Cortex of kidney (tissue), 1 donor: Measurements from ENCODE around the gene CCND2.
A peak's percentile ranks its signal among the peaks of the same experiment; 100 is the strongest.

ENCODE experiments used
- DNase-seq: peaks from one replicate; lab custom pipeline; 2025; lab: John Stamatoyannopoulos, UW

CCND2 gene

DNA sequence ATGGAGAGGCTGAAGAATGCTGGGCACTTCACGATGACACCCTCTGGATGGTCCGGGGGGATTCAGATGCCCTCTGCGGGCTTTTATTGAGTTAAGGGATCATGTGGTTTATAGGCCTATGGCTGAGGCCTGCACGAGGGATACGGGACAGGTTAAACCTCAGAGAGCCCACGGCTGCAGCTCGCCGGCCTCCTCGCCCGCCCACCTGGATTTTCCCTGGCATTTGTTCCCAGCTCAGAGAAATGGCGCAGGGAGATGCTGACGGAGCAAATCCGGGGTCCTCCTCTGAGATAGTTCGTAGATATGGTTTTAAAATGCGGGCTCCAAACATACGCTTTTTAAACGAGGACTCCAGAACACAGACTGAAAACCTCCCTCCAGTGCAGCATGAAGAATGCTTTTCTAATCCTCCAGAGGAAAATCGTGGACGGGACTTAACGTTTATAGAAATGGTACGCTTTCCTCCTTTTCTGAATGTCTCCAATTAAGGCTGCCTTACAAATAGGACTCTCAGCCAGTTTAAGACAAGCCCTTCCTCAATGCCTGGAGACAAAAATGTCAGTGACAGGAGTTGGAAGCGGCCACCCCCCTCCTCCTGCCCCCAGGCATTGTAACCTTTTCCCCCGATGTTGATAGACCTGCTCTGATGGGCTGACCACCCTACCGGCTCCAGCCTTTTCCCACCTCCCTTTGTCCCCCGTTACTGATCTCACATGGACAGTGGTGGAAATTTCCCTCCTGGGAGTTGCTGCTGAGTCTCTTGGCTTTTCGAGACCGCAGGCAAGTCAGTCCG lies 16.6 kb downstream of the CCND2 start:
- DNase-seq: no peak

DNA sequence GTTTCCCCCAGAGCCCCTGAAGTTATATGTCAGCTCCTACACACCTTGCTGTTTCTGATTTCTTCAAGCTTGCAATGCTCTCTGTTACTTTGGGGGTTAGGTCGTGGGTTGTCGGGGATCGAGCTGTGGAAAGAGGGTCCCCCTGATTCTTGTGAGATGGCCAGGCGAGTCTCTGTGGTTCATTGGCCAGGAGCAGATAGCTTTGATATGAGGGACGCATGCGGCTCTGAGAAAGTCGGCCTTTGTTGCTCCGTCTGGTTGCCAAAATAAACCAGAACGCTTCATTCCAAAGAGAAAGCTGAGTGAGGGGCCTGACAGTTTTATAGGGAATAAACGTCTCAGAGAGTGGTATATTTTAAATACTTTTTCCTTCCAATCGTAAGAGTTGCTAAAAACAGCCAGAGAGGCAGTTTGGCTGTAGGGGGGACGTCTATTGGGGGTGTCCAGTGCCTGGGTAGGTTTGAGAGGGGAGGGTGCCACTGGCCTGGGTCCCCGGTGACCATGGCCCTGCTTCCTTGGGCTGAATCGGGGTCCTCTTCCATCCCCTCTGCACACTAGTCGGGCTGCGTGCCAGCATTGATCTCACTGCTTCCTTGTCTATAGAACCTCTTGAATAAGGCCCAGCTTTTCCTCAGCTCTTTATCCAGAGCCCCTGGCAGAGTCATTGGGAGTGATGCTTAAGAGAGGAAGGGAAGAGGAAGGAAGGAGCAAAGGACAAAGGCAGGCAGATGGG lies 18.9 kb downstream of the CCND2 start:
- no peak for DNase-seq

DNA sequence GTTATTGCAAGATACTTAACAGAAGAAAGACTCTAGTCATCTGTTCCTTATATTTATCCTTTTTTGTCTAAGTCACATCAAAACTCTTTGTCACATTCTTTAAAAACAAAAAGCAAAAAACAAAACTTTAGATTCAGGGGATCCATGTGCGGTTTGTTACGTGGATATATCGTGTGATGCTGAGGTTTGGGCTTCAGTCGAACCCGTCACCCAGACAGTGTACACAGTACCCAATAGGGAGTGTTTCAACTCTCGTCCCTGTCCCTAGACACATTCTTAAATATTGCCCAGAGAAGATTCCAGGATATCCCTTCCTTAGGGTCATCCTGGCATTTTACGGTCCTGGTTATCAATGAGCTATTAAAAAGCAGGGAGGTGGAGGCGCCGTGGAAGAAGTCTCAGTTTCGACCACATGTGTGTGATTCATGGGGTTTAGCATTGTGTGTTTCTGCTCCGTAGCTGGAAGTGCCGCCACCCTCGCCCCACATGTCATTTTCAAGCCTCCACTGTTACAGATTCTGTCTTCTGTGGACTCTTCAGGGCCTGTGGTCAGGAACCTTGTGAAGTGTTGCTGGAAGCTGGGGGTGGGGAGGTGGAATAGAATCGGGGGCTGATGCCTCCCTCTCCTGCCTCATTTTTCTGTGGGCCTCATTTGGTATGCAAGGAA lies 19.9 kb downstream of the CCND2 start:
- no peak for DNase-seq

DNA sequence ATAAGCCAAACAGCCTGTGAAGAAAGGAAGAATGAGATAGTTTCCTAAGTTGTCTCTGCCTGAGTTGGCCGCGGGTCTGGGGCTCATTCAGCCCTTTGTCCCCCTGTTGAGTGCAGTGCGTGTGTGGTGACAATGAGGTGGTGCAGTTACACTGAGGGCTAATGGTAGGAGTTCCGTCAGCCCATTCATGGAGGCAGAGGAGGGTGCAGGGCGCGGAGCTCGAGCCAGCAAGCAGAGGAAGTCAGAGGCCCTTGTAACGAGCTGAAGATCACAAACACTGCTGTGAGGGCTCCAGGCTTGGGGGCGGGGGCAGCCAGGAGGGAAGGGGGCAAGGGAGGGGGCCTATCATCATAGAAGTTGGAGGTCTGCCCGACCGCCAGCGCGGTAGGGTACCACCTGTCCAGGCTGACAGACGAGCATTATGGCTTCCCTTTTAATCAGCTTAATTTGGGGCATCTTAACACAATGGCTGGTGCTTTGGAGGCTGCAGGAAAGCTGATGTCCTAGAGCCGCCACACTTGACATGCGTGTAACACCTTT lies 20.5 kb downstream of the CCND2 start:
- no peak for DNase-seq

DNA sequence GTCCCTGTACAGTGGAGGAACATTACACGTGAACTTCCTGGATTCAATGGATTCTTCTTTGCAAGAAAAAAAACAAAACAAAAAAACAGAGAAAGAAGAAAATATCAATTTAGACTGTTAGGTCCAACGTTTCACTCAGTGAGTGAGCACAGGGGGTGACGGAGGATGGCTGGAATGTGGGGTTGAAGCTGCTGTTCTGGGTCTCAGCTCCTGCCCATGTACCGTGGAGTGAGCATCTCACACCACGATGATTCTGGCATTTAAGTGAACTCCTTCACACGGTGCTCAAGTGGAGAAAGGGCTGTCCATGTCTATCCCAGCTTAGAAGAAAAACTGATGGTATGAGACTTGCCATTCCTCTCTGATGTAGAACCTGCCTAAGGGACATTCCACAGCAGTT lies 23.2 kb downstream of the CCND2 start:
- no peak for DNase-seq

DNA sequence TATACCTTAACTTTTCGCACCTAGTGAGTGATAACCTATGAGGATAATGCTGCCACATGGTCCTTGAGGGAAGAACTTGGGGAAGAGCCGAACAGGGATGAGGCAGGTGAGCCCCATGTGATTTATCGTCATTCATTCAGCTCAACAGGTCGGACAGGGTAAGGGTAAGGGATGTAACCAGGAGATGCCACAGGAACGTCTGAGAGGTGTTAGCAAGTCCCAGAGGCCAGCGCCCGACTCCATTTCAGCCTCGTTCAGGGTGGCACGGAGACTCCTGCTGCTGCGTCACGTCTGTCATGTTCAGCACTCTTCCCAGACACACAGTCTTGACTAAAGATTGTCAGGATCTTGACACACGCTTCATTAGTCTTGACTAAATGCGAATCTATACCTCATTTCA lies 24.1 kb downstream of the CCND2 start:
- no peak for DNase-seq

DNA sequence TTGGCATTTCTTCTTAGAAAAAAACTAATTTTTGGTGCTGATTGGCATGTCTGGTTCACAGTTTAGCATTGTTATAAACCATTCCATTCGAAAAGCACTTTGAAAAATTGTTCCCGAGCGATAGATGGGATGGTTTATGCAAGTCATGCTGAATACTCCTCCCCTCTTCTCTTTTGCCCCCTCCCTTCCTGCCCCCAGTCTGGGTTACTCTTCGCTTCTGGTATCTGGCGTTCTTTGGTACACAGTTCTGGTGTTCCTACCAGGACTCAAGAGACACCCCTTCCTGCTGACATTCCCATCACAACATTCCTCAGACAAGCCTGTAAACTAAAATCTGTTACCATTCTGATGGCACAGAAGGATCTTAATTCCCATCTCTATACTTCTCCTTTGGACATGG lies 27.3 kb downstream of the CCND2 start:
- DNase-seq: no peak

DNA sequence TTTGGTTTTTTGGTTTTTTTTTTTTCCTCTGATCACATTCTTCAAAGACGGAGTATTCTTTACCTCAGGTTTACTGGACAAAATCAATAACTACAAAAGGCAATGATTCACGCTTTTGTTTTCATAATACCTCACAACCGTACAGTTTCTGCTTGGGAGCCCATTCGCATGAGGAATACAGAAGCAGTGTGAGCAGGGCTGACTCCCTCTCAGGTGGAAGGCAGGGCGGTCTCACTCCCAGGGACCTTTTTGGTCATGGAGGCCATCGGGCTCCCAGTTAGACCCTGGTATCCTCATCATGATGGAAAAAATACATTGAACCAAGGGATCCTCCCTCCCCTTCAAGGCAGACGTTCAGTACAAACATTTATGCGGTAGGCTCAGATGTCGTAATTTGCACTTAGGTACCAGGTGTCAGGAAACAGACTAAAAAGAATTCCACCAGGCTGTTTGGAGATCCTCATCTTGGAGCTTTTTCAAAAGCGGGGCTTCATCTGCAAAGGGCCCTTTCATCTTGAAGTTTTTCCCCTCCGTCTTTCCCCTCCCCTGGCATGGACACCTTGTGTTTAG lies 28.5 kb downstream of the CCND2 start:
- DNase-seq: no peak

DNA sequence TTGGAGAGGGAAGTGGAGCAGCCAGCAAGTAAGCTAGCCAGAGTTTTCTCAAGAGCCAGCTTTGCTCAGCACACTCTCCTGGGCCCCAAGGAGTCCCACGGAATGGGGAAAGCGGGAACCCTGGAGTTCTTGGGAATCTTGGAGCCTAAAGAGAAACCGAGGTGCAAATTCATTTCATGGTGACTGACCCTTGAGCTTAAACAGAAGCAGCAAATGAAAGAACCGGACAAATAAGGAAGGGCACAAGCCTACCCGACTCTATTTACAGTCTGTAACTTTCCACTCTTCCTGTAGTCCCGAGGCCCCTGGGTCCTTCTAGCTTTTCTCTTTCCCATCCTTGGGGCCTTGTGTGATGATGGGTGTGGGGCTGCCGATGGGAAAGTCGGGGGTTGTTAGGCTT lies 29.3 kb downstream of the CCND2 start:
- DNase-seq: no peak

DNA sequence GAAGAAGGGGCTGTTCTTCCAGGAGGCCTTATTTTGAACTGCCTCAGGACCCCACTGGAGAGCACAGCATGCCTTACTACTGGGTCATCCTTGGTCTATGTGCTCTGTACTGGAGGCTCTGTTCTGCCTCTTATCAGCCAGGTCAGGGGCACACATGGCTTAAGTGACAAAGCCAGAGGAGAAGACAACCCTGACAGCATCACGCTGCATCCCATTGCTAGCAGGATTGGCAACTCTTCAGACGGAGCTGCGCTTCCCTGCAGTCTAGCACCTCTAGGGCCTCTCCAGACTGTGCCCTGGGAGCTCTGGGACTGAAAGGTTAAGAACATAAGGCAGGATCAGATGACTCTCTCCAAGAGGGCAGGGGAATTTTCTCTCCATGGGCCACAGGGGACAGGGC lies 30.2 kb downstream of the CCND2 start:
- no peak for DNase-seq

DNA sequence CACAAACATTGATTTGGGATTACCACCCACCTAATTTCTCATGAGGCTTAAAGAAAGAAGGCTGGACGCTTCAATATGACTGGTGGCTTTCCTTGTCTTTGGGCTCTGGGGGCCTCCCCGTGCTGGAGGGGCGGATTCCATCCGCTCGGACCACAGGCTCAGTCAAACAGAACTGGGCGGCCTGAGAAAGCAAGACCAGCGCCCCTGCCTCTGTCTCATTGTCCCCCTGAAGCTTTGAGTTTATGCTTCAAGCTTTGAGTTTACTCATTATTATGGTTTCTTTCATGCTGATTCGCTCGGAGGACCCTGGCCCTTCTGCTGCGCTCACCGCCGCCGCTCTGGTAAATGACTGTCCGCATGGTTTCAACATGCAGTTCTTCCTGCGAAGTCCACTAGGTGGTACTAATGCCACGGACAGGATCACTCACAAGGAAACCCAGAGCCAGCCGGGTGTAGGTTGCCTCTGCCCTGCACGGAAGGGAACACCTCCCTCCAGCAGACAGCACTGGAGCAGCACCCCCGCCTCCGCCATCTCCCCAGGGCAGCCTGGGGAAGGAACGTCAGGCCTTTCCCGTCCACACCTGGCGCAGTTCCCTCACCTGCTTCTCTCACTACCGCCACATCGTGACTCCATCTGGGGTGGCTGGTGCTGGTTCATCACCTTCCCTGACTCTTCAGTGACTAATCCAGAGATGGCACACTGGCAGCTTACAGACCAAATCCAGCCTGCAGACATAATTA lies 34.2 kb downstream of the CCND2 start:
- DNase-seq: no peak

DNA sequence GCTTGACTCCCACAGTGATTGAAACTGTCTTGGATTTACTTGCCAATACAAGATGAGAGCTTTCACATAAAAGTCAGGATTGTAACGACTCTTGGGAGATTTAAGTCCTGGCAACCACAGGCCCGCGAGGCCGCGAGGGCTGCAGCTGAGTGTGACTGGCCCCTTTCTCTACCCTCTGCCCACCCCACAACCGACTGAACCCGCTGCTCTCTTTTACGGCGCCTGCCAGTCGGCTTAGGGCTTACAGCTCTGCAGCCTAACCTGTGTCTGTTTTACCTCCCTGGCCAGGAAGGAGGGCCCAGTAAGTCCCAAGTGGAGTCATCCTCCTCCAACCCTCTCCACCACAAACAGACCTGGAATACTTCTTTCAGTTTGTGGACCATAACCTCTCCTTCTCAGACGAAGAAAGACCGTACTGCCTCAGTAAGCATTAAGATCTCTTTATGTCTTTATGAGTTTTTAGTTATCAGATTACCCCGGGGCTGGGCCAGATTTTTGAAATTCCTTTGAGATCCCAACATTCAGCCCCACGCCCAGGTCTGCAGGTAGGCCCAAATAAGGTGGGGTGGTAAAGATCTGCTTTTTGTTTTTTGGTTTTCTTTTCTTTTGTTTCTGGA lies 34.9 kb downstream of the CCND2 start:
- DNase-seq: no peak

DNA sequence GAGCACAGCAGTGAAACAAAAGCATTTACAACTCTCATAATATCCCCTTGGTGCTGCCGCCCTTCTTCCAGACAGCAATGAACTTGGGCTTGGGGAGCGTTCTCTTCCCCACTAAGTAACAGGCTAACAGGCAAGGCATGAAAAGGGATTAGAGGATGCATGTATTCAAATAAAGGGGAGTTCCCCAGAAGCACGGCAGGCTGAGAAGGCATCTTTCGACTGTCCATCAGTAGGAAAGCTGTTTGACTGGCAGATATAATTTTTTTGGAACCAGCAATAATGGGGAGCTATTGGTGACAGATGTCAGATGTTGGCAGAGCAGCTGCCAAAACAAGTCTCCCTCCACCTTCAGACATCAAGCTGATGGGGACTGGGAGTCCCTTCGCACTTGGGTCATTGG lies 38.2 kb downstream of the CCND2 start:
- DNase-seq: no peak

DNA sequence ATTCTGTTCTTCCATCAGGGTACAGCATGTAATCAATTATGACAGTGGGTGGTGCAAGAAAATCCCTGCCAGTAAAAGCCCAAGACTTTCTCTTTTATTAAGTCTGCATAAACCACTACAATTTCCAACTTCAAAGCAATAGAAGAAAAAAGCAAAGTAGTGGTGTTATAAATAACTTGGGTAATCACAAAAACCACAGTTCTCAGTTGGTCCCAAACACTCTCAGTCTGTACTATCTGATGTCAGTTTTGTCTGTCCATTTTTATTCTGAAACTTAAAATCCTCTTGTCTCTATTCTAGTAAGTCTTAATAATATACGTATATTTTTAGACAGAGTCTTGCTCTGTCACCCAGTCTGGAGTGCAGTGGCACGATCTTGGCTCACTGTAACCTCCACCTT lies 38.7 kb downstream of the CCND2 start:
- no peak for DNase-seq

DNA sequence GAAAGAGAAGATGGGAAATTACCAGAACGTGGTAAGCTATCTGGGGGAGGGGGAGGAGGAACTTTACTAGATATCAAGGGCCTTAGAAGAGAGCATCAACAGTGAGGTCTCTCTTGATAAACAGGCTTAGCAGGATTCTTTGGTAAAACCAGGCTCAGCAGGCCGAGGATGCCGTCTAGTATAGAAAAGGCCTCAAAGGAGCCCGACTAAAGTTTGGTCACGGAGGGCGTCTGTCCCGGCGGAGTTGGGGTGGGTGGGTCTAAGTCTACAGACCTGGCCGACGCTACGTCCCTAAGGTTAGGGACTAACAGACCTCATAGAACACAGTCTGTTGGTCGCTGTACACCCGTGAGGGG lies 46.9 kb downstream of the CCND2 start:
- no peak for DNase-seq

DNA sequence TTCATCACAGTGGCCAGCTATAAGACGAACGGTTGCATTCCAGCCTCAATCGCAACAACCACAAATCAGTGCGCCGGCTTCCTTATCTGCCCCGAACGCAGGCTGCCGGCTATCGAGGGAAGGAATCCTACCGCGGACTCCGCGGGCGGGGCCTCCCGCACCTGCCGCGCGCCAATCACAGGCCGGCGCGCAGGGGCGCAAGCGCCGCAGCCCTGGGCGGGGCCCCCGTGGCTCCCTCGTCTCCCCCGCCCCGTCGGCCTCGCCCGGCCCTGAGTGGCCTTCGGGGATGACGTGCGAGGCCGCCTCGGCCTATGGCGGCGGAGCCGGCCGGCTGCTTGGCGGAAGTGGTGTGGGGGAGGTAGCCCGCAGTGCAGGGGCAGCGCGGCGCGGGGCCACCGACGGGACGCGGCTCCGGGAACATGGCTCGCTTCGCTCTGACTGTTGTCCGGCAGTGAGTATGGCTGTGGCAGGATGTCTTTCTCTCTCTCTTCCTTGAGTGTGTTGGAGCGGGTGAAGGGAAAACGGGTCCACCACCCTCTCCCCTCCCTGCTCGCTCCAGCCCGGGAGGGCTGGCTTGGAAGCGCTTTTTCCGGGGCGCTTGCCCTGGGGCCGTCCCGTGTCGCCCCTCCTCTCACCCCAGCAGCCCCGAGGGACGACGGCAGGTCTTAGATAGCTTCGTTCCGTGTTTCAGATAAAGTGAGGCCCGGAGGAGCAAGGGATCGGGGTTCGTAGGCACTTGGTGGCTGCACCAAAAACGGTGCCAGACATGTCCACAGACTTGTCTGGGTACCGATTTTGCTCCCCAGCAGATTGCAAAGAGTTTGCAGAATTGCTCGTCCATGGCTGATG lies 47.5 kb downstream of the CCND2 start, which contains the start of gene TIGAR:
TIGAR (plus strand) TSS at position 361 of the 849 bp plus-strand sequence; CDS start at position 420, 59 bp downstream.
- DNase-seq: peak; percentile 89

DNA sequence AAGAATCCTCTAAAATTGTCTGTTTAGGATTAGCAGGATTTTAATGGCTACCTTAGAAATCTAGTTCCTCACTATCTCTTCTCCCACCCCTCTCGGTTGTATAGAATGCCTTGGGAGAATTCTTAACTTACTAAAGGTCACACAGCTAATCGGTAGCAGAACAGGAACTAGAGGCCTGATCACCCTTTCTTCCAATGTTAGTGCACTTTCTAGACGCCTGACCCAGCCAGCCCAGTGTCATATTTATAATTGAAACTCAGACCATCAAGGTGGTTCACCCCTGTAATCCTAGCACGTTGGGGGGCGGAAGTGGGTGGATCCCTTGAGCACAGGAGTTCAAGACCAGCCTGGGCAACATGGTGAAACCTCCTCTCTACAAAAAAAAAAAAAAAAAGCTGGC lies 49.2 kb downstream of the CCND2 start:
- DNase-seq: no peak
